Heart right ventricle (tissue), 16 donors: ENCODE data around the gene CTTNBP2. TPM values are rescaled to one million over a fixed set of nuclear protein-coding genes. Genes with fewer than 3 reads are reported as not detected.

Experiments used
- ATAC-seq, 8 donors: fragments of 200-7000 bp; cut with Tn5 transposase; one replicate each; pipeline ENCODE4 v1.9.1; 2020; ENCODE audit warnings: mild to moderate bottlenecking in 8 of 8, moderate library complexity in 8 of 8, moderate number of reproducible peaks in 1 of 8
- DNase-seq, 2 donors: peaks; one replicate each; pipeline ENCODE4 v3.0.0-alpha.2; 2020
- H3K27ac ChIP-seq, 10 donors: fragments of 200-600 bp; sonication (generic) in 2 of 10; one replicate each; pipeline versions ENCODE4 v1.5.0 to v1.8.0; 2020 to 2022; ENCODE audit warnings: mild to moderate bottlenecking in 3 of 10
- H3K27me3 ChIP-seq, 7 donors: fragments of 200-600 bp; one replicate each; pipeline ENCODE4 v1.8.0; 2021 to 2022; ENCODE audit warnings: mild to moderate bottlenecking in 2 of 7
- H3K36me3 ChIP-seq, 9 donors: fragments of 200-600 bp; sonication (generic) in 1 of 9; one replicate each; pipeline versions ENCODE4 v1.5.0 to v1.8.0; 2020 to 2022; ENCODE audit warnings: mild to moderate bottlenecking in 2 of 9
- H3K4me1 ChIP-seq, 9 donors: fragments of 200-600 bp; sonication (generic) in 1 of 9; one replicate each; pipeline versions ENCODE4 v1.5.0 to v1.8.0; 2020 to 2022; ENCODE audit warnings: mild to moderate bottlenecking in 4 of 9
- H3K4me3 ChIP-seq, 10 donors: fragments of 200-600 bp; sonication (generic) in 2 of 10; one replicate each; pipeline versions ENCODE4 v1.5.0 to v1.8.0; 2020 to 2022; ENCODE audit warnings: mild to moderate bottlenecking in 7 of 10, moderate library complexity in 2 of 10
- H3K9me3 ChIP-seq, 11 donors: fragments of 200-600 bp in 10 of 11; sonication (generic) in 2 of 11; one replicate each; pipeline versions ENCODE4 v1.5.0 to v1.8.0; 2013 to 2022; ENCODE audit warnings: mild to moderate bottlenecking in 2 of 11, control low read depth in 1 of 11, moderate library complexity in 1 of 11
- CTCF ChIP-seq, 9 donors: fragments of 200-600 bp; sonication (generic) in 2 of 9; IDR thresholded peaks; one replicate each; pipeline versions ENCODE4 v1.5.0 to v1.8.0; 2021 to 2022; ENCODE audit warnings: antibody characterized with exemption in 9 of 9, mild to moderate bottlenecking in 5 of 9, moderate library complexity in 1 of 9
- WGBS, 2 donors: extraction: QIAGEN DNeasy Blood & Tissue Kit; methylation state at CpG; one replicate each; pipeline ENCODE4 v1.1.7; 2013; ENCODE audit warnings: inconsistent platforms in 1 of 2; 5-methylcytosine and 5-hydroxymethylcytosine counted together
- intact Hi-C, 10 donors: fragments of 100-400 bp; cut with DNase I; formaldehyde crosslinking; loops; one replicate each; pipeline versions ENCODE4 v1.11.1 to v1.14.2; 2022
- polyA plus RNA-seq, 2 donors: library from polyadenylated mRNA; stranded (reverse); fragments of 200-250 nt; gene quantifications; one replicate each; pipeline ENCODE4 v1.2.3, GENCODE V29; 2013
- total RNA-seq, 10 donors: library from RNA; stranded (reverse); fragmentation: NEBNext Ultra II Directional in 3 of 10; extraction: Animal tissue kit (Norgen Biotek cat#: 25700) in 3 of 10; gene quantifications; one replicate each; pipeline versions ENCODE4 v1.2.1 to v1.2.4, GENCODE V29; 2021 to 2023
- donor health status: Arrhythmogenic right ventricular cardiomyopathy.
- donor health status: ischemic (EF 13 %, LVEDD 7.1; RV severe dilation, severe dysfunction).
- donor health status: healthy with polysubstance abuse.
- donor health status: DM: no; HTN: yes; CAD: no.
- donor health status: DM: no; HTN: no; CAD: no.
- donor health status: ischemic (EF 25% LVEDD 6.9; RV normal size, moderate dysfunction).
- donor health status: ischemic (EF 25% LVEDD 5.7; RV mildly dilated, moderate dysfunction).
- donor health status: healthy.
- donor health status: DM: yes; HTN: yes; CAD: no.
- donor health status: Ischemic cardiomyopathy.
- donor health status: ischemic (EF 35%, LVEDD 5.7; RV mildly dilated, moderate dysfunction).
- donor health status: nonischemic (EF 11% LVEDD 7.7; RV severe dilation, severe dysfunction).
- donor health status: DM: yes; HTN: yes; CAD: no.
- donor health status: PGD.
- donor health status: ischemic (EF 29% LVEDD 5.4; RV normal size, mild dysfunction).
- donor health status: nonischemic (EF 23%, LVEDD 6.1; RV moderate dilation, normal function).

The CTTNBP2 gene
- total and polyA plus RNA-seq, 12 donors, result 0.41 to 2.0 (median 0.97) TPM

GRCh38 chr7:117859246-117859812, 13.9 kb downstream of the CTTNBP2 start:
- WGBS, 2 donors, result 73 to 81% methylated on average over 4 of the region's 4 CpGs
- DNase-seq (no peak), ATAC-seq (no peak)
- peaks cover 0 to 3% (median 0%) of the 10 kb centered on the region in 7 donors for H3K27me3 ChIP-seq
- peaks cover 0 to 18% (median 0%) of the 10 kb centered on the region in 9 donors for H3K36me3 ChIP-seq
- H3K4me1 ChIP-seq, result no peaks in the 10 kb centered on the region
- no peaks in the 10 kb centered on the region for H3K9me3 ChIP-seq
- H3K27ac ChIP-seq, result no peak overlapping the region
- TF ChIP-seq CTCF (IDR thresholded peaks at IDR 0.05), result no peak
- intact Hi-C loops, result no loop called here
- no peak overlapping the region for H3K4me3 ChIP-seq

- intact Hi-C loops, result no loop called here
- no peak for TF ChIP-seq CTCF (IDR thresholded peaks at IDR 0.05)
- H3K9me3 ChIP-seq, result no peaks in the 10 kb centered on the region
- no peak for DNase-seq
- no peak overlapping the region for H3K4me3 ChIP-seq
- 87 to 88% methylated on average over 3 of the region's 3 CpGs for WGBS, 2 donors
- no peaks in the 10 kb centered on the region for H3K4me1 ChIP-seq
- no peak for ATAC-seq
- peaks cover 0 to 3% (median 0%) of the 10 kb centered on the region in 7 donors for H3K27me3 ChIP-seq
- peaks cover 0 to 18% (median 0%) of the 10 kb centered on the region in 9 donors for H3K36me3 ChIP-seq
- no peak overlapping the region for H3K27ac ChIP-seq
Observed at GRCh38 chr7:117858712-117859111, 14.5 kb downstream of the CTTNBP2 start.

- H3K27me3 ChIP-seq, result peaks cover 0 to 2% (median 0%) of the 10 kb centered on the region in 7 donors
- no peaks in the 10 kb centered on the region for H3K4me1 ChIP-seq
- H3K4me3 ChIP-seq, result no peak overlapping the region
- H3K36me3 ChIP-seq, result peaks cover 0 to 18% (median 0%) of the 10 kb centered on the region in 9 donors
- no peak for TF ChIP-seq CTCF (IDR thresholded peaks at IDR 0.05)
- H3K9me3 ChIP-seq, result no peaks in the 10 kb centered on the region
- DNase-seq (no peak), ATAC-seq (no peak)
- intact Hi-C loops, result loop anchor here in 1 of 10 donors (2.0 kb wide), 1 partner anchor 31 kb away; no protein-coding TSS in a partner anchor
- no peak overlapping the region for H3K27ac ChIP-seq
- WGBS, 2 donors, result 97 to 98% methylated on average over 6 of the region's 6 CpGs
Observed at GRCh38 chr7:117857718-117858117, 15.5 kb downstream of the CTTNBP2 start.

- intact Hi-C loops, result loop anchor here in 1 of 10 donors (2.0 kb wide), 1 partner anchor 33 kb away; no protein-coding TSS in a partner anchor
- ATAC-seq (no peak), DNase-seq (no peak)
- Histone ChIP-seq H3K4me3 (no peak overlapping the region), H3K36me3 (peaks cover 0 to 17% (median 0%) of the 10 kb centered on the region in 9 donors), H3K27ac (no peak overlapping the region), H3K4me1 (no peaks in the 10 kb centered on the region), H3K27me3 (no peaks in the 10 kb centered on the region), H3K9me3 (no peaks in the 10 kb centered on the region)
- TF ChIP-seq CTCF (IDR thresholded peaks at IDR 0.05), result no peak
Observed at GRCh38 chr7:117856196-117856595, 17.0 kb downstream of the CTTNBP2 start.
